ENCODE data around the gene ITM2C.
A peak's percentile ranks its signal among the peaks of the same experiment; 100 is the strongest.

ITM2C gene

GRCh38 chr2:230850358-230850658, 14.4 kb upstream of the ITM2C start:
- ChIA-PET CTCF (interaction anchor here (1.1 to 5.4 kb wide), 5 partner anchors 8 to 136 kb away, joined by 3 to 35 read pairs (median 6); no protein-coding TSS in a partner anchor), POLR2A (no interaction called here)
- TF ChIP-seq ZFP69B (tag by site-specific recombination; IDR thresholded peaks at IDR 0.05) (no peak), PRDM1 (tag by site-specific recombination; IDR thresholded peaks at IDR 0.05) (no peak), ZBTB20 (tag by site-specific recombination; IDR thresholded peaks at IDR 0.05) (no peak), ZNF10 (tag by site-specific recombination; IDR thresholded peaks at IDR 0.05) (no peak), ZNF792 (tag by site-specific recombination; IDR thresholded peaks at IDR 0.05) (no peak), EGR2 (tag by site-specific recombination; IDR thresholded peaks at IDR 0.05; ENCODE audit: low read depth) (no peak), HOXD13 (CRISPR knock-in tag; IDR thresholded peaks at IDR 0.05; ENCODE audit: borderline replicate concordance) (no peak), ZSCAN18 (tag by site-specific recombination; IDR thresholded peaks at IDR 0.05) (no peak), ZNF423 (tag by site-specific recombination; IDR thresholded peaks at IDR 0.05) (no peak)
- no peak overlapping the region for H3K4me3 ChIP-seq (ENCODE audit: low read depth, low read length)
- peaks cover 4% of the 10 kb centered on the region for H3K4me1 ChIP-seq (ENCODE audit: control insufficient read depth, insufficient read depth, low read length)
- H3K9me3 ChIP-seq (ENCODE audit: control insufficient read depth, insufficient read depth, low read depth, low read length) = no peaks in the 10 kb centered on the region; the same call in 1 of the 2 replicates
- no peaks in the 10 kb centered on the region for H3K36me3 ChIP-seq (ENCODE audit: control insufficient read depth in 2 of 2, insufficient read depth in 1 of 2, low read length in 2 of 2)
- no peak overlapping the region for H3K27ac ChIP-seq (ENCODE audit: extremely low read depth, low read depth, low read length)

DNA sequence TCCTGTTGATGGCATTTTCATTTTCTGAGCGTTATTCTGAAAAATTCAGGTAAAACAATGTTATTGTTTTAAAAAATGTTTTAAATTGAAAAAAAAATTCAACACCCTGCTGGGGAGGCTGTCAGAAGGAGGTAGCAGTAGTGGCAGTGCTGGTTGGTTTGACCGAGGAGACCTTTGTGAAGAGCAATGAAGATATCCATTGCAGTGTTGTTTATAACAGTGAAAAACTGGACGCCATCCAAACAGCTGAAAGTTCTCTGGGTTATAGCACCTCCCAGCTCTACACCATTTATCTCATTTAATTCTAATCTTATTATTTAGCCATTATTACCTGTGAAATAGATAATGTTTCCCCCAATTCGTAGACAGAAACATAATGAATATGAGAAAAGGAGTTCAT, 12.6 kb upstream of the ITM2C start:
- Histone ChIP-seq H3K4me3 (ENCODE audit: low read depth, low read length) (no peak overlapping the region), H3K27ac (ENCODE audit: extremely low read depth, low read depth, low read length) (no peak overlapping the region), H3K9me3 (ENCODE audit: control insufficient read depth, insufficient read depth, low read depth, low read length) (no peaks in the 10 kb centered on the region; the same call in 1 of the 2 replicates), H3K36me3 (ENCODE audit: control insufficient read depth in 2 of 2, insufficient read depth in 1 of 2, low read length in 2 of 2) (no peaks in the 10 kb centered on the region), H3K4me1 (ENCODE audit: control insufficient read depth, insufficient read depth, low read length) (peaks cover 4% of the 10 kb centered on the region)
- POLR2A ChIA-PET = no interaction called here
- CTCF ChIA-PET = interaction anchor here (0.6 to 2.0 kb wide), 3 partner anchors 13 to 28 kb away, joined by 3 to 7 read pairs (median 3); partner anchors contain the start of gene ITM2C
- TF ChIP-seq SETDB1 (IDR thresholded peaks at IDR 0.05; ENCODE audit: insufficient read length, low read length) = peak; percentile 57
- TF ChIP-seq KLF16 (tag by site-specific recombination; IDR thresholded peaks at IDR 0.05) = no peak

DNA sequence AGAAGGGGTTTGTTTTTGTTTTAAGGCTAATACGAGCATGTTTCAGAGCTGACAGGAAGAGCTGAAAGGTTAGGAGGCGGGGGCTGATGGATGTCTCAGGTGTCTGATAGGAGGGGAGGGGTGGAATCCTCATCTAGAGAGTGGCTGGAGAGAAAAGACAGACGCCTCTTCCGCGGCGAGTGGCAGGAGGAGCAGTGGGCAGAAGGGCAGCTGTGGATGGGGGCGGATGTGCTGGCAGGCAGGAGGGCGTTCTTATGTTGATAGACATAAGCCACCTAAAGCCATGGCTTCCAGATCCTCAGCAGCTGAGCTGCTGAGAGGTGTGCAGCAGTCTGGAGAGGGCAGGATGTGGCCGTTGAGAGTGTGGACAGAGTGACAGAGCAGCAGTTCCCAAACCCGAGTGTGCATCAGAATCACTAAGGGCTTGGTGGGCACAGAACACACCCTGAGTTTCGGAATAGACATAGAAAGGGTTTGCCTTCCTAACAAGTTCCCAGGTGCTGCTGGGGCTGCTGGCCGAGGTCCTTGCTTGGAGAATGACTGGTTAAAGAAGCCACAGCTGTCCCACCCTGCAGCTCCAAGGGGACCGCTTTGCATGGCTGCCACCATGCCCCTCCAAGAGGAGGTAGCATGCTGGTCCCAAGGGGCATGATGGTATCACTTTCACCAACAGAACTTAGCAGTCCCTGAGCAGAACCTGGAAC, 3.0 kb upstream of the ITM2C start:
- CTCF ChIA-PET = interaction anchor here (0.7 to 2.6 kb wide), 3 partner anchors 13 to 853 kb away, joined by 3 to 11 read pairs (median 3); no protein-coding TSS in a partner anchor
- no peak overlapping the region for H3K27ac ChIP-seq (ENCODE audit: extremely low read depth, low read depth, low read length)
- no peaks in the 10 kb centered on the region for H3K36me3 ChIP-seq (ENCODE audit: control insufficient read depth in 2 of 2, insufficient read depth in 1 of 2, low read length in 2 of 2)
- peaks cover 8% of the 10 kb centered on the region for H3K4me1 ChIP-seq (ENCODE audit: control insufficient read depth, insufficient read depth, low read length)
- TF ChIP-seq, protein P1, sequence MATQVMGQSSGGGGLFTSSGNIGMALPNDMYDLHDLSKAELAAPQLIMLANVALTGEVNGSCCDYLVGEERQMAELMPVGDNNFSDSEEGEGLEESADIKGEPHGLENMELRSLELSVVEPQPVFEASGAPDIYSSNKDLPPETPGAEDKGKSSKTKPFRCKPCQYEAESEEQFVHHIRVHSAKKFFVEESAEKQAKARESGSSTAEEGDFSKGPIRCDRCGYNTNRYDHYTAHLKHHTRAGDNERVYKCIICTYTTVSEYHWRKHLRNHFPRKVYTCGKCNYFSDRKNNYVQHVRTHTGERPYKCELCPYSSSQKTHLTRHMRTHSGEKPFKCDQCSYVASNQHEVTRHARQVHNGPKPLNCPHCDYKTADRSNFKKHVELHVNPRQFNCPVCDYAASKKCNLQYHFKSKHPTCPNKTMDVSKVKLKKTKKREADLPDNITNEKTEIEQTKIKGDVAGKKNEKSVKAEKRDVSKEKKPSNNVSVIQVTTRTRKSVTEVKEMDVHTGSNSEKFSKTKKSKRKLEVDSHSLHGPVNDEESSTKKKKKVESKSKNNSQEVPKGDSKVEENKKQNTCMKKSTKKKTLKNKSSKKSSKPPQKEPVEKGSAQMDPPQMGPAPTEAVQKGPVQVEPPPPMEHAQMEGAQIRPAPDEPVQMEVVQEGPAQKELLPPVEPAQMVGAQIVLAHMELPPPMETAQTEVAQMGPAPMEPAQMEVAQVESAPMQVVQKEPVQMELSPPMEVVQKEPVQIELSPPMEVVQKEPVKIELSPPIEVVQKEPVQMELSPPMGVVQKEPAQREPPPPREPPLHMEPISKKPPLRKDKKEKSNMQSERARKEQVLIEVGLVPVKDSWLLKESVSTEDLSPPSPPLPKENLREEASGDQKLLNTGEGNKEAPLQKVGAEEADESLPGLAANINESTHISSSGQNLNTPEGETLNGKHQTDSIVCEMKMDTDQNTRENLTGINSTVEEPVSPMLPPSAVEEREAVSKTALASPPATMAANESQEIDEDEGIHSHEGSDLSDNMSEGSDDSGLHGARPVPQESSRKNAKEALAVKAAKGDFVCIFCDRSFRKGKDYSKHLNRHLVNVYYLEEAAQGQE (tag by site-specific recombination; IDR thresholded peaks at IDR 0.05) = peak; percentile 31; the same call in 1 of the 2 replicates
- TF ChIP-seq ZNF544 (tag by site-specific recombination; IDR thresholded peaks at IDR 0.05) (no peak), GLIS1 (tag by site-specific recombination; IDR thresholded peaks at IDR 0.05) (no peak), ZFHX2 (tag by site-specific recombination; conservative IDR thresholded peaks at IDR 0.05) (peak; percentile 75), EGR2 (tag by site-specific recombination; IDR thresholded peaks at IDR 0.05; ENCODE audit: low read depth) (peak; percentile 89), ZNF561 (tag by site-specific recombination; IDR thresholded peaks at IDR 0.05; ENCODE audit: borderline replicate concordance) (no peak)
- TF ChIP-seq, protein P2, sequence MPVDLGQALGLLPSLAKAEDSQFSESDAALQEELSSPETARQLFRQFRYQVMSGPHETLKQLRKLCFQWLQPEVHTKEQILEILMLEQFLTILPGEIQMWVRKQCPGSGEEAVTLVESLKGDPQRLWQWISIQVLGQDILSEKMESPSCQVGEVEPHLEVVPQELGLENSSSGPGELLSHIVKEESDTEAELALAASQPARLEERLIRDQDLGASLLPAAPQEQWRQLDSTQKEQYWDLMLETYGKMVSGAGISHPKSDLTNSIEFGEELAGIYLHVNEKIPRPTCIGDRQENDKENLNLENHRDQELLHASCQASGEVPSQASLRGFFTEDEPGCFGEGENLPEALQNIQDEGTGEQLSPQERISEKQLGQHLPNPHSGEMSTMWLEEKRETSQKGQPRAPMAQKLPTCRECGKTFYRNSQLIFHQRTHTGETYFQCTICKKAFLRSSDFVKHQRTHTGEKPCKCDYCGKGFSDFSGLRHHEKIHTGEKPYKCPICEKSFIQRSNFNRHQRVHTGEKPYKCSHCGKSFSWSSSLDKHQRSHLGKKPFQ (tag by site-specific recombination; IDR thresholded peaks at IDR 0.05) = no peak
- POLR2A ChIA-PET = interaction anchor here (0.6 kb wide), 1 partner anchor 9 kb away, joined by 3 read pairs; no protein-coding TSS in a partner anchor
- no peaks in the 10 kb centered on the region for H3K9me3 ChIP-seq (ENCODE audit: control insufficient read depth, insufficient read depth, low read depth, low read length)
- no peak overlapping the region for H3K4me3 ChIP-seq (ENCODE audit: low read depth, low read length)

All from HEK293 (cell line).